Umbilical cord (tissue), 2 donors: ENCODE results near the gene PDIA2. TPM values are rescaled to one million over a fixed set of nuclear protein-coding genes. Genes with fewer than 3 reads are reported as not detected.
"Not testable (repeated sequence)": the region's sequence is repeated elsewhere in the genome, so short reads cannot be mapped to it uniquely, and the experiment has no call there.

Experiments
- DNase-seq: peaks from one replicate; pipeline ENCODE4 v3.0.0-alpha.2; 2015; ENCODE audit warnings: low spot score
- total RNA-seq: library from RNA; depleted of rRNA; stranded (reverse); fragments of >200 nt; gene quantifications from one replicate; pipeline ENCODE4 v1.2.3, GENCODE V29; 2014; ENCODE audit warnings: low replicate concordance; ENCODE audit not compliant: insufficient read depth

Gene PDIA2
- total RNA-seq, 1 donor from 2014 or later: 9.9 TPM

DNA sequence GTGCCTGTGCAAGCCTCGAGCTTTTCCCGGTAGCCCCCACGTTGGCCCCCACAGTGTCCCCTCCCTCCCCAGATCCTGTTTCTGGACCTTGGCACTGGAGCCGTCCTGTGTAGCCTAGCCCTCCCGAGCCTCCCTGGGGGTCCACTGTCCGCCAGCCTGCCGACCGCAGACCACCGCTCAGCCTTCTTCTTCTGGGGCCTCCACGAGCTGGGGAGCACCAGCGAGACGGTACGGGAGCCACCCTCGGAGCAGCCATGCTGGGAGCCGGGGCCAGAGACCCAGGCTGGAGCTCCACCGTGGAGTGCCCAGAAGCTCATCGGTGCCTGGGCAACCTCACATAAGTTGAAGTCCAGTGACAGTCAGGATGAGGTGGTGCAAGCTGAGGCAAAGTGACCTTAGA, 19.0 kb upstream of the PDIA2 start:
- no peak for DNase-seq

- DNase-seq: no peak
Measured at GRCh38 chr16:264440-264951, 18.5 kb upstream of the PDIA2 start.

DNA sequence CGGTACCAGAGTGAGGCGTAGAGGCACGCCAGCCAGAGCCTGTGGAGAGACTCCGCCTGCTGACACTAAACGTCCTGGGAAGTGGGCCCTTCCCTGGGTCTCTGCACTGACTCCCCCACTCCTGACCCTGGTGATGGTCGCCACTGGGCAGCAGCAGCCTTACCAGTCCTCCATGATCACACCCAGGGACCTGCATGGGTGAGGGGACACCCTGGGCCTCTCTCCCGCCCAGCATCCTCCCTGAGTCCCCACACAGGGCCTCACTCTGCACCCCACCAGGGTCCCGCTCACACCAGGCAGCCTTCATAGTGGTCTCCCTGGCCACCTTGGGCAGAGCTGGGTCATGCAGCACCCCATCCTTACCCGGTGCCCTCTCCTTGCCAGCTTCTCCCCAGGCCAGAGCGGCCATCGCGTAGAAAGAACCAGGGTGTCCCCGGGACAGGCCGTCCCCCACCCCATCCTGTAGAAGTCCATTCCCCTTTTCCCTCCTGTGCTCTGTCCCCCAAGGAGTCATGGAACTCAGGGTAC, 17.9 kb upstream of the PDIA2 start:
- no peak for DNase-seq

- DNase-seq: no peak
Measured at GRCh38 chr16:265711-266110, 17.3 kb upstream of the PDIA2 start.

GRCh38 chr16:266258-267164, 16.5 kb upstream of the PDIA2 start:
- no peak for DNase-seq

DNA sequence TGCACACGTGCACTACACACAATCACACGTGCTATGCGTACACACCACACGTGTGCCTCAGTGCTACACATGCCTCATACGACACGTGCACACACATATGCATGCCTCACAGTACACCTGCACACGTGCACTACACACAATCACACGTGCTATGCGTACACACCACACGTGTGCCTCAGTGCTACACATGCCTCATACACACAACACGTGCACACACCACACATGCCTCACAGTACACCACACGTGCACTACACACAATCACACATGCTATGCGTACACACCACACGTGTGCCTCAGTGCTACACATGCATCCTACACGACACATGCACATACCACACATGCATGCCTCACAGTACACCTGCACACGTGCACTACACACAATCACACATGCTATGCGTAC, 15.4 kb upstream of the PDIA2 start:
- DNase-seq: not testable (repeated sequence)

GRCh38 chr16:268141-269053, 14.6 kb upstream of the PDIA2 start:
- no peak for DNase-seq

DNA sequence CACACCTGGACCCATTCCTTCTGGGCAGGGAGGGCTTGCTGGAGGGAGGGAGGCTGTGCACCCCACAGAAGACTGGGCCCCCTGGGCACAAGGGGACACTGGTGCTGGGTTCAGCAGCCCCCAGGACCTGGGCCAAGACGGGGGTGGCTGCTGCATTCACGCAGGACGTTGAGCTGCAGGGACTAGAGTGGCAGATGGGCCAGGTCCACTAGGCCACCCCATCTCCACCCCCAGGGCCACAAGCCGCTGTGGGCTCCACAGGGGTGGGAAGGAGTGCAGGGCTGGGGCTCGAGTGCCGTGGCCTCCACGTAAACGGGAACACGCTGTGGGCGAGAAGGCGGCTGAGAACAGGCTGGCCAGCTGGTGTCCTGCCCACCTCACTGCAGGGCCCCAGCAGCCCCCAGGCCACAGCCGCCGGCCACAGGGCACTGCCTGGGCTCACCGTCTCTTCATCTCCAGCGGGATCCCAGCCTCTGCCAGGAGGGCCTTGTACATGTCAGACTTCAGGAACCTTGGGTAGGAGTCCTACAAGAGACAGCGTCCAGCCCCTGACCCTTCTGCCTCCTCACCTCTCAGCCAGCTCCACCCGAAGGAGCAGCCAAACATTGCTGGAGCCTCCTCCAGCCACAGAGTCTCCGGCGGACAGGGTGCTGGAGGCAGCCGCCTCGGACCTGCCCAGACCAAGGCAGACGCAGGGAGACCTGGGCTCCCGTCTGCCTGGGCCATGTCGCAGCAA, 13.7 kb upstream of the PDIA2 start:
- DNase-seq: no peak

DNA sequence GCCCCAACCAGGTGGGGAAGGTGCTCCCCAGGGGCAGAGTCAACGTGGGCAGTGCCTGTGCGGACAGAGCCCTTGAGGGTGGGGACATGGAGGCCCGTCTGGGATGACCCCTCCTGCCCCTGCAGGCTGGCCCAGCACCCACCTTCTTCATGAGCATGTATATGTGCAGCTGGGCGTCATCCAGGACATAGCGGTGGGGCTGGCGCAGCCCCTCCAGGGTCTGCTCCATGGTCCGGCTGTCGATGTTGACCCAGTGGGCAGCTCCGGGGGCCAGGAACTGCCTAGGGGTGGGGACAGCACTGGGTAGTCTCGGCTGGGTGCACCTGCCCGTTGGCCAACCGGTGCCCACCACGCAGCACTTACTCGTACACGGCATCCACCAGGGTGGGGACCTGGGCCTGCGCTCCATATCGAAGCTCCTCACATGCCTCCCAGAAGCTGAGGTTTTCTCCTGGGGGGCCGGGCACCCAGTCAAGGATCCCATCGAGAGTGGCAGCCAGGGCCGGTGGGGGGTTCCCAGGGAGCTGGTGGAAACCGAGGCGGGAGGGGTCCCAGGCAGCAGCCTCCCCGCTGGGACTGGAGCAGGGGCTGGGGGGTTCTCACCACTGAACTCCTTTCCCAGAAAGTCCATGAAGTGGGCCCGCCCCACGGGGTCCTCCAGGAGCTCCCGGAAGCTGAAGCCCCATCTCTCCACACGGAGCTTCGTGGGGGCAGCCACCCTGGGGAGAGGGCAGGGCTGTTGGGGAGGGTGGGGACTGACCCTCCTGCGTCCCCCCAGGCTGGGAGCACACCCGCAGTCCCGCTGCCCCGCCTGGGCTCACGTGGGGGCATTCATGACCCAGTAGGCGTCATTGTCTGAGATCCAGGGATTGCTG, 12.3 kb upstream of the PDIA2 start:
- no peak for DNase-seq

- no peak for DNase-seq
Measured at GRCh38 chr16:272633-273546, 10.1 kb upstream of the PDIA2 start.

- DNase-seq: no peak
Measured at GRCh38 chr16:273547-274421, 9.2 kb upstream of the PDIA2 start.

GRCh38 chr16:275041-275641, 7.8 kb upstream of the PDIA2 start:
- no peak for DNase-seq

GRCh38 chr16:275786-276232, 7.2 kb upstream of the PDIA2 start, which contains the start of gene RGS11:
Gene RGS11 (minus strand): TSS chr16:275944. CDS start chr16:275911, 33 bp downstream.
- DNase-seq: no peak

GRCh38 chr16:276426-277077, 6.4 kb upstream of the PDIA2 start:
- no peak for DNase-seq

GRCh38 chr16:278863-279366, 4.0 kb upstream of the PDIA2 start:
- DNase-seq: peak; percentile 51

- no peak for DNase-seq
Measured at GRCh38 chr16:279531-279930, 3.4 kb upstream of the PDIA2 start.

DNA sequence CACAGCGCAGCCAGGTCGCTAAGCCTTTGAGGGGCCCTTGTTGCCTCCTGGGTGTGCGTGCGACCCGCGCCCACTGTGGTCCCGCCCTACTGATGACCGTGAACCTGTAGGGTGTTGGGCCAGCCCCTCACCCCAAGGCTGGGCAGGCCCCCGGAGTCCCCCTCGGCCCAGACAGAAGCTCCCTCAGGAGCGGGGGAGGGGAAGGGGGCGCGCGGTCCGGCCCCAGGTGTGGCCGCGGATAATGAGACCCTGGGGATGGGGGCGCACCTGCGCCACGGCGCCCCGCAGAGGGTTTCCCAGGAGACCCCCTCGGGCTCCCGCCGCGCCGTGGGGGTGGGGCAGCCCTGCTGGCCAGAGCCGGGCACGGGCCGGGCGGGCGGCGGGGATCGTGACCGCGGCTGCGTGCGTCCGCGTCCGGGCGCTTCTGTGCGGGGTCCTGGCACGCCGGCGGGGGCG, 2.9 kb upstream of the PDIA2 start:
- DNase-seq: no peak
